Upper lobe of left lung (tissue), 6 donors: ENCODE measurements around the gene SLC35D3. TPM values are rescaled to one million over a fixed set of nuclear protein-coding genes. Genes with fewer than 3 reads are reported as not detected.

ENCODE experiments used
- ATAC-seq, 2 donors: fragments of 200-7000 bp; cut with Tn5 transposase; one replicate each; pipeline ENCODE4 v1.9.1; 2022; ENCODE audit warnings: mild to moderate bottlenecking in 2 of 2, moderate library complexity in 2 of 2; ENCODE audit not compliant: low FRiP score in 2 of 2
- DNase-seq, 2 donors: peaks; one replicate each; pipeline ENCODE4 v3.0.0-alpha.2; 2019 to 2020
- H3K27ac ChIP-seq, 4 donors: fragments of 200-600 bp; sonication (generic); one replicate each; pipeline ENCODE4 v1.5.1; 2016 to 2019
- H3K27me3 ChIP-seq, 4 donors: fragments of 200-600 bp; sonication (generic); one replicate each; pipeline ENCODE4 v1.5.1; 2017 to 2019
- H3K36me3 ChIP-seq, 4 donors: fragments of 200-600 bp; sonication (generic); one replicate each; pipeline ENCODE4 v1.5.1; 2016 to 2019
- H3K4me1 ChIP-seq, 4 donors: fragments of 200-600 bp; sonication (generic); one replicate each; pipeline ENCODE4 v1.5.1; 2018 to 2019
- H3K4me3 ChIP-seq, 4 donors: fragments of 200-600 bp; sonication (generic); one replicate each; pipeline ENCODE4 v1.5.1; 2017 to 2019; ENCODE audit warnings: mild to moderate bottlenecking in 2 of 4, moderate library complexity in 1 of 4
- H3K9me3 ChIP-seq, 4 donors: fragments of 200-600 bp; sonication (generic); one replicate each; pipeline ENCODE4 v1.5.1; 2018 to 2019
- CTCF ChIP-seq, 6 experiments: fragments of 450-650 bp in 4 of 6; fragments of 200-600 bp in 2 of 6; sonication (generic) in 2 of 6; IDR thresholded peaks; one replicate each; pipeline ENCODE4 v1.5.1; 2016 to 2019; ENCODE audit warnings: antibody characterized with exemption in 6 of 6
- EP300 ChIP-seq, 4 donors: sonication (generic); formaldehyde crosslinking; IDR thresholded peaks; one replicate each; pipeline ENCODE4 v1.5.1; 2017; ENCODE audit warnings: antibody characterized with exemption in 4 of 4, control low read depth in 2 of 4
- POLR2A ChIP-seq, 4 donors: fragments of 450-650 bp; IDR thresholded peaks; one replicate each; pipeline ENCODE4 v1.5.1; 2016 to 2017; ENCODE audit warnings: antibody characterized with exemption in 4 of 4, mild to moderate bottlenecking in 2 of 4
- POLR2AphosphoS5 ChIP-seq, 2 donors: sonication (generic); formaldehyde crosslinking; IDR thresholded peaks; one replicate each; pipeline ENCODE4 v1.5.1; 2017; ENCODE audit warnings: antibody characterized with exemption in 2 of 2
- WGBS, 2 donors: methylation state at CpG; one replicate each; pipeline ENCODE4 v1.1.5; 2017 to 2018; 5-methylcytosine and 5-hydroxymethylcytosine counted together
- total RNA-seq, 6 donors: library from RNA; depleted of rRNA in 4 of 6; stranded (reverse); fragments of >200 nt in 4 of 6; gene quantifications; one replicate each; pipeline versions ENCODE4 v1.1.0 to v1.2.1, GENCODE V29; 2016 to 2021
- donor health status: DM: no; HTN: no; CAD: no; lungs with moderate emphysema.
- donor health status: DM: no; HTN: yes; CAD: no; lungs with severe emphysema.

The SLC35D3 gene
- total RNA-seq, 6 donors from 2014 or later, result 0.13 TPM; not detected in 5

GRCh38 chr6:136950436-136951126 lies 28.5 kb downstream of the SLC35D3 start:
- 82 to 94% methylated on average over 4 of the region's 4 CpGs for WGBS, 2 donors
- Histone ChIP-seq H3K36me3 (no peaks in the 10 kb centered on the region), H3K27me3 (no peaks in the 10 kb centered on the region), H3K4me1 (no peaks in the 10 kb centered on the region), H3K27ac (no peak overlapping the region), H3K9me3 (no peaks in the 10 kb centered on the region), H3K4me3 (no peak overlapping the region)
- ATAC-seq, result no peak
- no peak for DNase-seq
- TF ChIP-seq POLR2AphosphoS5 (IDR thresholded peaks at IDR 0.05), result no peak
- TF ChIP-seq POLR2A (IDR thresholded peaks at IDR 0.05), result no peak
- TF ChIP-seq CTCF (IDR thresholded peaks at IDR 0.05), result no peak
- TF ChIP-seq EP300 (IDR thresholded peaks at IDR 0.05), result no peak

GRCh38 chr6:136952714-136953260 lies 30.7 kb downstream of the SLC35D3 start:
- no peak for ATAC-seq
- DNase-seq, result no peak
- 54 to 60% methylated on average over 7 of the region's 7 CpGs for WGBS, 2 donors

GRCh38 chr6:136955123-136955522 lies 33.0 kb downstream of the SLC35D3 start:
- no peak overlapping the region for H3K27ac ChIP-seq
- ATAC-seq (no peak), DNase-seq (no peak)
- H3K4me3 ChIP-seq, result no peak overlapping the region
- H3K9me3 ChIP-seq, result no peaks in the 10 kb centered on the region
- no peaks in the 10 kb centered on the region for H3K27me3 ChIP-seq
- peaks cover 0 to 9% (median 2%) of the 10 kb centered on the region in 4 donors for H3K4me1 ChIP-seq
- TF ChIP-seq POLR2AphosphoS5 (IDR thresholded peaks at IDR 0.05) (no peak), POLR2A (IDR thresholded peaks at IDR 0.05) (no peak), EP300 (IDR thresholded peaks at IDR 0.05) (no peak), CTCF (IDR thresholded peaks at IDR 0.05) (no peak)
- no peaks in the 10 kb centered on the region for H3K36me3 ChIP-seq
- WGBS, 2 donors, result 84 to 97% methylated on average over 3 of the region's 3 CpGs

More at GRCh38 chr6:136952714-136953260, 30.7 kb downstream of the SLC35D3 start:
- no peak for TF ChIP-seq EP300 (IDR thresholded peaks at IDR 0.05)
- no peak for TF ChIP-seq POLR2A (IDR thresholded peaks at IDR 0.05)
- TF ChIP-seq CTCF (IDR thresholded peaks at IDR 0.05), result no peak
- TF ChIP-seq POLR2AphosphoS5 (IDR thresholded peaks at IDR 0.05), result no peak
- no peak overlapping the region for H3K4me3 ChIP-seq
- peaks cover 0 to 9% (median 2%) of the 10 kb centered on the region in 4 donors for H3K4me1 ChIP-seq
- no peak overlapping the region for H3K27ac ChIP-seq
- no peaks in the 10 kb centered on the region for H3K9me3 ChIP-seq
- H3K36me3 ChIP-seq, result no peaks in the 10 kb centered on the region
- H3K27me3 ChIP-seq, result no peaks in the 10 kb centered on the region

- Histone ChIP-seq H3K4me3 (no peak overlapping the region), H3K4me1 (peaks cover 0 to 9% (median 2%) of the 10 kb centered on the region in 4 donors), H3K27ac (no peak overlapping the region), H3K36me3 (no peaks in the 10 kb centered on the region), H3K9me3 (no peaks in the 10 kb centered on the region), H3K27me3 (no peaks in the 10 kb centered on the region)
- 29 to 42% methylated on average over 11 to 14 of the region's 14 CpGs for WGBS, 2 donors
- TF ChIP-seq POLR2AphosphoS5 (IDR thresholded peaks at IDR 0.05) (no peak), CTCF (IDR thresholded peaks at IDR 0.05) (no peak), POLR2A (IDR thresholded peaks at IDR 0.05) (no peak), EP300 (IDR thresholded peaks at IDR 0.05) (no peak)
- ATAC-seq (peak in 1 of 2 donors; percentile 19), DNase-seq (peak in 1 of 2 donors; percentile 20)
These were observed 34.8 kb downstream of the SLC35D3 start for GRCh38 chr6:136956590-136957544.
